C4-2B (cell line): Measurements from ENCODE around the gene NCAPH2.

Experiments
- H3K27ac ChIP-seq: fragments of 450-650 bp; 2 replicates; pipeline ENCODE4 v1.5.1; 2017
- ZFX ChIP-seq: fragments of 450-650 bp; IDR thresholded peaks from 2 replicates; pipeline ENCODE4 v1.6.1; 2017
- TF ChIP-seq, protein P1 (sequence below): fragments of 450-650 bp; conservative IDR thresholded peaks from 2 replicates; pipeline ENCODE4 v1.5.1; 2017; ENCODE audit warnings: mild to moderate bottlenecking

Gene NCAPH2

DNA sequence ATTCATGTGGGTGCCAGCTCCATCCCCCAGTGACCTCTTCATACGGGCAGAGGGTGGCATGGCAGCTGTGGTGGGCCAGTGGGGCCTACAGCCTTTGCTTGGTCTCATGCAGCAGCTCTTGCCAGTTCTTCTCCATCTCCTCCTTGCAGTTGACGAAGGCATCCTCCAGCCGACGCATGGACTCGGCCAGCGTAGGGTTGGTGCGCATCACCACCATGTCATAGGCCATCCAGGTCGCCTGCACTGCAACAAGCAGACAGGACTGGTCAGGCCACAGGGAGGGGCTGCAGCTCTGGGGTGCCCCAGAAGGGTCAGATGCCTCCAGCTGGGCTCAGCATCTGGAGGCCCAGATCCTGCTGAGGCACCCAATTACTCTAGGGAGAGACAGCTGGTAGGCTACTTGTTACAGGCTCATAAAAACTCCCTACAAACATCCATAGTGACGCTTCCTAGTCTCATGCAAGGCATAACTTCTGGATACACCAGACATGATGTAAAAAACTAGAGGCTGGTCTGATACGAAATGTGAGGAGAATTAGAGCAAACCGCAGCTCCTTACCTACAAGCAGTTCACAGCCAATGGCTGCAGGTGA is 43.2 kb downstream of the NCAPH2 start:
- TF ChIP-seq ZFX = no peak
- TF ChIP-seq, protein P1, sequence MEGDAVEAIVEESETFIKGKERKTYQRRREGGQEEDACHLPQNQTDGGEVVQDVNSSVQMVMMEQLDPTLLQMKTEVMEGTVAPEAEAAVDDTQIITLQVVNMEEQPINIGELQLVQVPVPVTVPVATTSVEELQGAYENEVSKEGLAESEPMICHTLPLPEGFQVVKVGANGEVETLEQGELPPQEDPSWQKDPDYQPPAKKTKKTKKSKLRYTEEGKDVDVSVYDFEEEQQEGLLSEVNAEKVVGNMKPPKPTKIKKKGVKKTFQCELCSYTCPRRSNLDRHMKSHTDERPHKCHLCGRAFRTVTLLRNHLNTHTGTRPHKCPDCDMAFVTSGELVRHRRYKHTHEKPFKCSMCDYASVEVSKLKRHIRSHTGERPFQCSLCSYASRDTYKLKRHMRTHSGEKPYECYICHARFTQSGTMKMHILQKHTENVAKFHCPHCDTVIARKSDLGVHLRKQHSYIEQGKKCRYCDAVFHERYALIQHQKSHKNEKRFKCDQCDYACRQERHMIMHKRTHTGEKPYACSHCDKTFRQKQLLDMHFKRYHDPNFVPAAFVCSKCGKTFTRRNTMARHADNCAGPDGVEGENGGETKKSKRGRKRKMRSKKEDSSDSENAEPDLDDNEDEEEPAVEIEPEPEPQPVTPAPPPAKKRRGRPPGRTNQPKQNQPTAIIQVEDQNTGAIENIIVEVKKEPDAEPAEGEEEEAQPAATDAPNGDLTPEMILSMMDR = no peak
- no peak overlapping the region for H3K27ac ChIP-seq

DNA sequence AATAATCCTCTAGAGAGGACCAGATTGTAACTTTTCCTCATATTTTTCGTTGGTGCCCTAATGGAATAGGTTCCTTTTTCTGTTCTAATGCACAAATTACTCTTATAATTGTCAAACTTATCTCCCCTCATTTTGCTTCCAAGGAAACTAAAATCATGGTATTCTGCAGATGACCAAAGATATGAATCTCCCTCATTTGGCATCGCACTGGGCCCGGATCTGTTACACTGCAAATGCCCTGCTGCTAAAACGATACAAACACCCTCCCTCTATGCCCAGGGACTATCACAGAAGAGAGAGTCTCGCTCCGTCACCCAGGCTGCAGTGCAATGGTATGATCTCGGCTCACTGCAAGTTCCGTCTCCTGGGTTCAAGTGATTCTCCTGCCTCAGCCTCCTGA is 45.3 kb downstream of the NCAPH2 start:
- TF ChIP-seq ZFX = no peak
- TF ChIP-seq, protein P1 = no peak

DNA sequence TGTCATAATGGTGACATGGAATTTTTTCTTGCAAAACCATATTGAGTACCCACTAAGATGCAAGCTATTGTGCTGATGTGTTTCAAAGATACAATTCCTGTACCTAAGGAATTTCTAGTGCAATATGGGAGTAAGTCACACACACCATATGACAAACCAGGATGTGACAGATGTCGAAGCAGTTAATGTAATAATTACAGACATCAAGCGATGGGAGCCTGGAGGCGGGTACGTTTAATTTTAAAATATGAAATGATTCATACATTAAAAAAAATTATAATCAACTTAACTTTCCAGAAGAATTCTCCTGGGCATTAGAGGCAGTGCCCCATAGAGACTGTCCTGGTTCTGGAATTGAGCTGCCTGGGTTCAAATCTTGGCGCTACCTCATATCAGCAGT is 48.7 kb downstream of the NCAPH2 start:
- TF ChIP-seq ZFX = no peak
- TF ChIP-seq, protein P1 = no peak
- no peak overlapping the region for H3K27ac ChIP-seq

More for the DNA sequence above, 45.3 kb downstream of the NCAPH2 start:
- no peak overlapping the region for H3K27ac ChIP-seq

DNA sequence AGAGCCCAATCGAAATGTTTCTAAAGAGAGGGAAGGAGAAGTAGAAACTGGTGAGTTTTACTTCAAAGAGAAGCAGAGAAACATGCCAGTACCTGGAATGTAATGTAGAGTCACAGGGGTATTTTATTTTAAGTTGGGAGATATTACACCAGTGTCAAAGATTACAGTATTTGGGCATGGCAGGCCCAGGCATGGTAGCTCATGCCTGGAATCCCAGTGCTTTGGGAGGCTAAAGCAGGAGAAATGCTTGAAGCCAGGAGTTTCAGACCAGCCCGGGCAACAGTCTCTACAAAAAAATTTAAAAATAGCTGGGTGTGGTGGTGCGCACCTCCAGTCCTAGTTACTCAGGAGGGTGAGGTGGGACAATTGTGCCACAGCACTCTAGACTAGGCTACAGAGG is 52.0 kb downstream of the NCAPH2 start:
- no peak overlapping the region for H3K27ac ChIP-seq
- TF ChIP-seq, protein P1 = no peak
- TF ChIP-seq ZFX = no peak

DNA sequence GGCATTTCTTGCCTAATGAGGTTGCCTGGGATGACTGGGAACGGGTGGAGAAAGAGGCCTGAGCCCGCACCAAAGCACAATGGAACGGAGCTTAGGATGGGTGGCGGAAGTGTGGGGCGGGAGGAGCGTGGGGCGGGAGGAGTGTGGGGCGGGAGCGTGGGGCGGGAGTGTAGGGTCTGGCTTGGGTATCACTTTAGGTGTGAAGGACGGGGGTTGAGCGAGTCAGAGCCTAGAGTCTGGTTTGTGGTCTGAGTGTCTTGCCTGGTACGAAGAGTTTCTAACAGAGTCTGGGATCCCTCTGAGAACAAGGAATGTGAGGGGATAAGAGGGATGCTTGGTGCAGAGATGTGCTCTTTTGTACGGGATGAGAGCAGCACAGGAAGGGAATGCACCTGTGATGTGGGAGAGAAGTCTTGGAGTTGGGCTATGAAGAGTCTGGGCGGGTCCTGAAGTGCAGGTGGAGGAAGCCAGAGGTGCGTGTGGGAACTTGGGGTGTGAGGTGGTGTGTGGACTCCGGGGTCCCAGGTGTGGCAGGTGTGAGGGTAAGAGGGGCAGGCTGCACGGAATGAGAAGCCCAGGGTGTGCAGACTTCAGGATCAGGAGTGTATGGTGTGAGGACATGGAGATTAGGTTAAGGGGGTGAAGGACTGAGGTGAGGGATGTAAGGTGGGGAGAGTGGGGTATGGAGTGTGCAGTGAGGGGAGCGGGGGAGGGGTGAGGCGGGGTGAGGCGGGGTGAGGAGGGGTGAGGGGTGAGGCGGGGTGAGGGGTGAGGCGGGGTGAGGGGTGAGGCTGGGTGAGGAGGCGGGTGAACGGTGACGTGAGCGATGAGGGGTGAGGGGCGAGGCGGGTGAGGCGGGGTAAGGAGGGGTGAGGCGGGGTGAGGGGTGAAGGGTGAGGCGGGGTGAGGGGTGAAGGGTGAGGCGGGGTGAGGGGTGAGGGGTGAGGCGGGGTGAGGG is 53.7 kb downstream of the NCAPH2 start:
- H3K27ac ChIP-seq = no peak overlapping the region
- TF ChIP-seq ZFX = no peak
- TF ChIP-seq, protein P1 = no peak

DNA sequence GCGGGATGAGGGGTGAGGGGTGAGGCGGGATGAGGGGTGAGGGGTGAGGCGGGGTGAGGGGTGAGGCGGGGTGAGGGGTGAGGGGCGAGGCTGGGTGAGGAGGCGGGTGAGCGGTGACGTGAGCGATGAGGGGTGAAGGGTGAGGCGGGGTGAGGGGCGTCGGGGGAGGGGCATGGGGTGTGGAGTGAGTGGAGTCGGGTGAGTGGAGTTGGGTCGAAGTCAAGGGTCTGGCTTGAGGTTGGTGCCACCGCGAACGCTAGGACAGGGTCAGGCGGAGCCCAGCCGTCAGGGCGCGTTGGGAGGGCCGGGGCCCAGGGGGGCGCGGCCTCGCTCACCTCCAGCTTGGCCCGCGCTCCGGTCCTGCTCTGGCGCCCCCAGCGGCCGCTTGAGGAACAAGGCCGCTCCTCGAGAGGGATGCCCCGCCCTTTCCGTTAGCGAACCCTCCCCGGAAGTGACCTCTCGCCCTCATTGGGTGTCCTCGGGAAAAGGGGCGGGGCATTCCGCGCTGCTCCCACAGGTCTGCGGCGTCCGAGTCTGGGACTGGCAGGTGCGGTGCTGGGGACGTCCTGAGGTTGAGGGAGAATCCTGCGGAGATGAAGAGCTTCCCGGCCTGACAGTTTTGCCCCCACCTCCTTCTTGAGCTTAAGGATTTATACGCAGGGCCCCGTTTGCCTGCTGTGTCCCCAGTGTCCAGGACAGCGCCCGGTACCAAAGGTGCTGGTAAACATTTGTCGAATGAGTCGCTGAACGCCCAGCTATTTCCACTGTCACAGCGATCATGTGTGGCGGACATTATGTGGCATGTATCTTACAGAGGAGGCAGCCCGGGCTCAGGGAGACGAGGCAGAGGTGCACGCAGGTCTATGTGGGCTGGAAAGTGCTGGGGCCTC is 54.7 kb downstream of the NCAPH2 start, which contains the start of gene SYCE3:
SYCE3 (minus strand) TSS at position 397 of the 890 bp plus-strand sequence. CDS start 6,514 bp downstream, outside the sequence.
- peak within 1 kb of the TSS; percentile 50 for H3K27ac ChIP-seq
- no peak for TF ChIP-seq ZFX
- TF ChIP-seq, protein P1 = peak; percentile 94
